Measurements from ENCODE around the gene KANSL2.
A peak's percentile ranks its signal among the peaks of the same experiment; 100 is the strongest.
"Not testable (repeated sequence)": the region's sequence is repeated elsewhere in the genome, so short reads cannot be mapped to it uniquely, and the experiment has no call there.

The KANSL2 gene

GRCh38 chr12:48681710-48682532 is at the start of gene KANSL2:
KANSL2 (minus strand) TSS chr12:48682238; CDS start chr12:48681632, 606 bp downstream.
- peaks cover 3% of the 10 kb centered on the region for H3K27me3 Mint-ChIP-seq
- peak within 1 kb of the TSS; percentile 95 for H3K4me3 Mint-ChIP-seq
- no peaks in the 10 kb centered on the region for H3K9me3 Mint-ChIP-seq
- CTCF ChIA-PET: interaction anchor here (0.6 to 1.4 kb wide), 3 partner anchors 132 to 209 kb away, joined by 3 to 5 read pairs (median 3); no protein-coding TSS in a partner anchor
- peak; percentile 99 for DNase-seq
- H3K27ac Mint-ChIP-seq: peak within 1 kb of the TSS; percentile 95
- H3K36me3 Mint-ChIP-seq: peaks cover 37% of the 10 kb centered on the region
- peaks cover 45% of the 10 kb centered on the region for H3K4me1 Mint-ChIP-seq

- no peaks in the 10 kb centered on the region for H3K36me3 Mint-ChIP-seq
- no peak for DNase-seq
- CTCF ChIA-PET: no interaction called here
- H3K4me1 Mint-ChIP-seq: no peaks in the 10 kb centered on the region
- H3K9me3 Mint-ChIP-seq: no peaks in the 10 kb centered on the region
- H3K27me3 Mint-ChIP-seq: no peaks in the 10 kb centered on the region
- no peak overlapping the region for H3K27ac Mint-ChIP-seq
- H3K4me3 Mint-ChIP-seq: no peak overlapping the region
Observed at GRCh38 chr12:48728807-48729206, 46.8 kb upstream of the KANSL2 start.

GRCh38 chr12:48720737-48721136 is 38.7 kb upstream of the KANSL2 start:
- CTCF ChIA-PET: not testable (repeated sequence)

GRCh38 chr12:48720171-48720570 is 38.1 kb upstream of the KANSL2 start:
- Mint-ChIP-seq H3K9me3 (peaks cover 20% of the 10 kb centered on the region), H3K4me1 (peaks cover 24% of the 10 kb centered on the region), H3K36me3 (peaks cover 24% of the 10 kb centered on the region)
- H3K4me3 Mint-ChIP-seq, H3K27me3 Mint-ChIP-seq, H3K27ac Mint-ChIP-seq, DNase-seq: not testable (repeated sequence)
- CTCF ChIA-PET: interaction anchor here (0.6 kb wide), 1 partner anchor 130 kb away, joined by 3 read pairs; no protein-coding TSS in a partner anchor

More at GRCh38 chr12:48720737-48721136, 38.7 kb upstream of the KANSL2 start:
- Mint-ChIP-seq H3K4me1 (peaks cover 18% of the 10 kb centered on the region), H3K36me3 (peaks cover 22% of the 10 kb centered on the region), H3K9me3 (peaks cover 20% of the 10 kb centered on the region)
- not testable (repeated sequence) for H3K4me3 Mint-ChIP-seq, H3K27ac Mint-ChIP-seq, DNase-seq, H3K27me3 Mint-ChIP-seq

GRCh38 chr12:48719002-48719401 is 37.0 kb upstream of the KANSL2 start:
- CTCF ChIA-PET, H3K27ac Mint-ChIP-seq, H3K4me3 Mint-ChIP-seq, H3K27me3 Mint-ChIP-seq, DNase-seq: not testable (repeated sequence)
- Mint-ChIP-seq H3K4me1 (peaks cover 35% of the 10 kb centered on the region), H3K36me3 (peaks cover 32% of the 10 kb centered on the region), H3K9me3 (peaks cover 20% of the 10 kb centered on the region)

- CTCF ChIA-PET: interaction anchor here (0.7 to 1.3 kb wide), 2 partner anchors 10 to 17 kb away, joined by 3 to 4 read pairs; a partner anchor contains a TSS
- H3K4me3 Mint-ChIP-seq: peak overlapping the region; percentile 85
- peaks cover 47% of the 10 kb centered on the region for H3K36me3 Mint-ChIP-seq
- H3K4me1 Mint-ChIP-seq: peaks cover 45% of the 10 kb centered on the region
- H3K27ac Mint-ChIP-seq: peak overlapping the region; percentile 96
- H3K27me3 Mint-ChIP-seq: no peaks in the 10 kb centered on the region
- H3K9me3 Mint-ChIP-seq: peaks cover 20% of the 10 kb centered on the region
- no peak for DNase-seq
Observed at GRCh38 chr12:48717252-48717695, 35.2 kb upstream of the KANSL2 start.

- CTCF ChIA-PET: no interaction called here
- peaks cover 50% of the 10 kb centered on the region for H3K36me3 Mint-ChIP-seq
- H3K27ac Mint-ChIP-seq: peak within 1 kb of the TSS; percentile 96
- no peaks in the 10 kb centered on the region for H3K27me3 Mint-ChIP-seq
- peaks cover 20% of the 10 kb centered on the region for H3K9me3 Mint-ChIP-seq
- peak within 1 kb of the TSS; percentile 85 for H3K4me3 Mint-ChIP-seq
- peak; percentile 99 for DNase-seq
- H3K4me1 Mint-ChIP-seq: peaks cover 45% of the 10 kb centered on the region
Observed at GRCh38 chr12:48716493-48717251, 34.6 kb upstream of the KANSL2 start, which contains the start of gene CCNT1. CCNT1 (minus strand) TSS chr12:48716707; CDS start chr12:48716675, 32 bp downstream.

- Mint-ChIP-seq H3K27ac (peak overlapping the region; percentile 96), H3K9me3 (peaks cover 19% of the 10 kb centered on the region), H3K4me1 (peaks cover 48% of the 10 kb centered on the region), H3K27me3 (no peaks in the 10 kb centered on the region), H3K36me3 (peaks cover 52% of the 10 kb centered on the region), H3K4me3 (peak overlapping the region; percentile 85)
- CTCF ChIA-PET: interaction anchor here (1.0 kb wide), 1 partner anchor 10 kb away, joined by 4 read pairs; no protein-coding TSS in a partner anchor
- DNase-seq: no peak
Observed at GRCh38 chr12:48716168-48716492, 34.1 kb upstream of the KANSL2 start.

GRCh38 chr12:48712209-48712608 is 30.2 kb upstream of the KANSL2 start:
- peaks cover 47% of the 10 kb centered on the region for H3K4me1 Mint-ChIP-seq

GRCh38 chr12:48698822-48699221 is 16.8 kb upstream of the KANSL2 start:
- DNase-seq, H3K4me3 Mint-ChIP-seq, H3K27me3 Mint-ChIP-seq, H3K27ac Mint-ChIP-seq, H3K4me1 Mint-ChIP-seq, CTCF ChIA-PET, H3K9me3 Mint-ChIP-seq: not testable (repeated sequence)
- H3K36me3 Mint-ChIP-seq: peaks cover 39% of the 10 kb centered on the region

More at GRCh38 chr12:48712209-48712608, 30.2 kb upstream of the KANSL2 start:
- CTCF ChIA-PET: no interaction called here
- H3K36me3 Mint-ChIP-seq: peaks cover 53% of the 10 kb centered on the region
- no peak for DNase-seq
- H3K27me3 Mint-ChIP-seq: no peaks in the 10 kb centered on the region
- no peak overlapping the region for H3K4me3 Mint-ChIP-seq
- no peaks in the 10 kb centered on the region for H3K9me3 Mint-ChIP-seq
- no peak overlapping the region for H3K27ac Mint-ChIP-seq

GRCh38 chr12:48696626-48697025 is 14.6 kb upstream of the KANSL2 start:
- DNase-seq: no peak
- Mint-ChIP-seq H3K4me3 (no peak overlapping the region), H3K36me3 (peaks cover 54% of the 10 kb centered on the region), H3K9me3 (no peaks in the 10 kb centered on the region), H3K4me1 (no peaks in the 10 kb centered on the region), H3K27ac (no peak overlapping the region), H3K27me3 (no peaks in the 10 kb centered on the region)
- CTCF ChIA-PET: no interaction called here

GRCh38 chr12:48695859-48696258 is 13.8 kb upstream of the KANSL2 start:
- DNase-seq: no peak
- Mint-ChIP-seq H3K27ac (no peak overlapping the region), H3K27me3 (no peaks in the 10 kb centered on the region), H3K4me1 (no peaks in the 10 kb centered on the region), H3K9me3 (no peaks in the 10 kb centered on the region), H3K4me3 (no peak overlapping the region), H3K36me3 (peaks cover 59% of the 10 kb centered on the region)
- CTCF ChIA-PET: no interaction called here

- CTCF ChIA-PET: no interaction called here
- H3K4me3 Mint-ChIP-seq: no peak overlapping the region
- H3K9me3 Mint-ChIP-seq: no peaks in the 10 kb centered on the region
- DNase-seq: no peak
- peaks cover 58% of the 10 kb centered on the region for H3K36me3 Mint-ChIP-seq
- H3K4me1 Mint-ChIP-seq: no peaks in the 10 kb centered on the region
- H3K27me3 Mint-ChIP-seq: no peaks in the 10 kb centered on the region
- no peak overlapping the region for H3K27ac Mint-ChIP-seq
Observed at GRCh38 chr12:48694038-48694437, 12.0 kb upstream of the KANSL2 start.

- no peak overlapping the region for H3K4me3 Mint-ChIP-seq
- H3K9me3 Mint-ChIP-seq: no peaks in the 10 kb centered on the region
- H3K27me3 Mint-ChIP-seq: no peaks in the 10 kb centered on the region
- H3K27ac Mint-ChIP-seq: no peak overlapping the region
- DNase-seq: no peak
- peaks cover 62% of the 10 kb centered on the region for H3K36me3 Mint-ChIP-seq
- CTCF ChIA-PET: no interaction called here
- peaks cover under 1% of the 10 kb centered on the region for H3K4me1 Mint-ChIP-seq
Observed at GRCh38 chr12:48693572-48693971, 11.5 kb upstream of the KANSL2 start.
